DOHH2 (cell line): ENCODE data around the gene GPSM3.

Source experiments
- CTCF ChIP-seq: fragments of 200-600 bp; sonication (generic); IDR thresholded peaks from one replicate; pipeline ENCODE4 v1.5.1; 2014; ENCODE audit warnings: antibody characterized with exemption, mild to moderate bottlenecking, low read depth, low read length; ENCODE audit not compliant: poor library complexity, severe bottlenecking
- EZH2phosphoT487 ChIP-seq: fragments of 200-600 bp; sonication (generic); IDR thresholded peaks from 2 replicates; pipeline ENCODE4 v1.6.1; 2017; ENCODE audit warnings: borderline replicate concordance, mild to moderate bottlenecking, antibody characterized with exemption, low read length, moderate library complexity, mixed read lengths

GRCh38 chr6:32191696-32192607, 491 bp downstream of the GPSM3 start:
- no peak for TF ChIP-seq CTCF
- TF ChIP-seq EZH2phosphoT487, result no peak
